Stomach (tissue), 9 donors: ENCODE results near the gene HCFC1R1. TPM values are rescaled to one million over a fixed set of nuclear protein-coding genes. Genes with fewer than 3 reads are reported as not detected.

ENCODE experiments used
- DNase-seq, 2 donors: peaks; one replicate each; pipeline versions ENCODE4 v3.0.0 to v3.0.0-alpha.2; 2013 to 2019
- H3K27ac ChIP-seq, 5 donors: fragments of 200-600 bp in 4 of 5; sonication (generic) in 4 of 5; one replicate each; pipeline ENCODE4 v1.5.1; 2013 to 2019; ENCODE audit warnings: mild to moderate bottlenecking in 1 of 5, moderate library complexity in 1 of 5
- H3K27me3 ChIP-seq, 3 donors: fragments of 200-600 bp; sonication (generic); one replicate each; pipeline ENCODE4 v1.5.1; 2017 to 2019; ENCODE audit warnings: mixed run types in 1 of 3
- H3K36me3 ChIP-seq, 4 donors: fragments of 200-600 bp; sonication (generic); 1 replicate in 3 of 4; 2 replicates in 1 of 4; pipeline ENCODE4 v1.5.1; 2016 to 2019
- H3K4me1 ChIP-seq, 4 donors: fragments of 200-600 bp; sonication (generic); one replicate each; pipeline ENCODE4 v1.5.1; 2016 to 2019
- H3K4me3 ChIP-seq, 4 donors: fragments of 200-600 bp; sonication (generic) in 3 of 4; one replicate each; pipeline ENCODE4 v1.5.1; 2016 to 2019; ENCODE audit warnings: mild to moderate bottlenecking in 1 of 4
- H3K9me3 ChIP-seq, 4 donors: fragments of 200-600 bp; sonication (generic); one replicate each; pipeline ENCODE4 v1.5.1; 2016 to 2019
- CTCF ChIP-seq, 7 experiments: fragments of 450-650 bp in 4 of 7; fragments of 200-600 bp in 3 of 7; sonication (generic) in 3 of 7; IDR thresholded peaks; one replicate each; pipeline ENCODE4 v1.5.1; 2016 to 2019; ENCODE audit warnings: antibody characterized with exemption in 7 of 7, control low read depth in 2 of 7, mild to moderate bottlenecking in 1 of 7
- EP300 ChIP-seq: sonication (generic); formaldehyde crosslinking; IDR thresholded peaks from one replicate; pipeline ENCODE4 v1.6.1; 2017; ENCODE audit warnings: antibody characterized with exemption
- POLR2A ChIP-seq, 4 donors: fragments of 450-650 bp; IDR thresholded peaks; one replicate each; pipeline ENCODE4 v1.6.1; 2016; ENCODE audit warnings: antibody characterized with exemption in 4 of 4, control low read depth in 2 of 4, mild to moderate bottlenecking in 1 of 4, moderate library complexity in 1 of 4
- POLR2AphosphoS5 ChIP-seq, 3 donors: sonication (generic); formaldehyde crosslinking; IDR thresholded peaks; one replicate each; pipeline ENCODE4 v1.6.1; 2016; ENCODE audit warnings: antibody characterized with exemption in 3 of 3
- WGBS, 5 donors: extraction: QIAGEN DNeasy Blood & Tissue Kit in 3 of 5; methylation state at CpG; one replicate each; pipeline versions ENCODE4 v1.1.5 to v1.1.7; 2013 to 2018; 5-methylcytosine and 5-hydroxymethylcytosine counted together
- intact Hi-C: fragments of 100-400 bp; cut with DNase I; formaldehyde crosslinking; loops from one replicate; pipeline ENCODE4 v1.15.1; 2023; ENCODE audit warnings: low total_unique reads
- polyA plus RNA-seq, 3 donors: library from polyadenylated mRNA; stranded (reverse); fragments of 200-250 nt; gene quantifications; one replicate each; pipeline ENCODE4 v1.2.3, GENCODE V29; 2013
- total RNA-seq, 5 donors: library from RNA; depleted of rRNA; stranded (reverse); fragments of >200 nt; gene quantifications; one replicate each; pipeline versions ENCODE4 v1.1.0 to v1.2.3, GENCODE V29; 2014 to 2016
- donor health status: healthy with polysubstance abuse.
- donor health status: Bipolar disorder and iron deficiency.
- donor health status: healthy.

Gene HCFC1R1
- total and polyA plus RNA-seq, 8 donors = 11.0 to 128 (median 60.7) TPM

- intact Hi-C loops = no loop called here
- Histone ChIP-seq H3K36me3 (no peaks in the 10 kb centered on the region), H3K4me1 (peaks cover 15 to 48% (median 35%) of the 10 kb centered on the region in 4 donors), H3K4me3 (no peak overlapping the region), H3K27ac (no peak overlapping the region), H3K9me3 (no peaks in the 10 kb centered on the region), H3K27me3 (peaks cover 5 to 87% (median 59%) of the 10 kb centered on the region in 3 donors)
- TF ChIP-seq POLR2AphosphoS5 (IDR thresholded peaks at IDR 0.05) (no peak), CTCF (IDR thresholded peaks at IDR 0.05) (no peak), POLR2A (IDR thresholded peaks at IDR 0.05) (no peak)
- DNase-seq = no peak
- 49 to 53% (median 50%) methylated on average over 7 to 12 of the region's 12 CpGs for WGBS, 5 donors
Measured at GRCh38 chr16:3013998-3014690, 9.6 kb downstream of the HCFC1R1 start.

GRCh38 chr16:3013491-3013951 lies 10.2 kb downstream of the HCFC1R1 start:
- no peak for DNase-seq

GRCh38 chr16:3012828-3013420 lies 10.8 kb downstream of the HCFC1R1 start, which contains the start of gene CLDN9:
Gene CLDN9, plus strand, starts transcription at chr16:3012923. Its CDS starts 440 bp downstream, at chr16:3013363.
- WGBS, 5 donors = 31 to 52% (median 38%) methylated on average over 18 to 27 of the region's 27 CpGs

More at GRCh38 chr16:3013491-3013951, 10.2 kb downstream of the HCFC1R1 start:
- no peak overlapping the region for H3K4me3 ChIP-seq
- TF ChIP-seq CTCF (IDR thresholded peaks at IDR 0.05) (no peak), POLR2A (IDR thresholded peaks at IDR 0.05) (no peak), EP300 (no peak), POLR2AphosphoS5 (IDR thresholded peaks at IDR 0.05) (no peak)
- H3K36me3 ChIP-seq = no peaks in the 10 kb centered on the region
- H3K4me1 ChIP-seq = peaks cover 18 to 48% (median 32%) of the 10 kb centered on the region in 4 donors
- H3K9me3 ChIP-seq = no peaks in the 10 kb centered on the region
- intact Hi-C loops = no loop called here
- H3K27ac ChIP-seq = no peak overlapping the region
- peaks cover 5 to 87% (median 60%) of the 10 kb centered on the region in 3 donors for H3K27me3 ChIP-seq
- 65 to 84% (median 75%) methylated on average over 13 to 27 of the region's 27 CpGs for WGBS, 5 donors

More at GRCh38 chr16:3012828-3013420, 10.8 kb downstream of the HCFC1R1 start, which contains the start of gene CLDN9:
- DNase-seq = peak; percentile 61 to 87
- Histone ChIP-seq H3K9me3 (no peaks in the 10 kb centered on the region), H3K4me1 (peaks cover 24 to 48% (median 30%) of the 10 kb centered on the region in 4 donors), H3K4me3 (no peak within 1 kb of the TSS), H3K27ac (no peak within 1 kb of the TSS), H3K36me3 (no peaks in the 10 kb centered on the region), H3K27me3 (peaks cover 5 to 87% (median 59%) of the 10 kb centered on the region in 3 donors)
- TF ChIP-seq CTCF (IDR thresholded peaks at IDR 0.05) (no peak), EP300 (no peak), POLR2AphosphoS5 (IDR thresholded peaks at IDR 0.05) (no peak), POLR2A (IDR thresholded peaks at IDR 0.05) (no peak)
- intact Hi-C loops = no loop called here
